Kidney epithelial cell (primary cell): ENCODE measurements around the gene LGR6. TPM values are rescaled to one million over a fixed set of nuclear protein-coding genes. Genes with fewer than 3 reads are reported as not detected.
"Not testable (repeated sequence)": the region's sequence is repeated elsewhere in the genome, so short reads cannot be mapped to it uniquely, and the experiment has no call there.

Experiments
- DNase-seq: peaks from one replicate; pipeline ENCODE4 v3.0.0-alpha.2; 2010; ENCODE audit warnings: low read depth
- H3K27me3 ChIP-seq: 2 replicates; pipeline ENCODE4 v1.6.0; 2011; ENCODE audit warnings: low read length; ENCODE audit not compliant: control insufficient read depth, insufficient read depth
- H3K36me3 ChIP-seq: 2 replicates; pipeline ENCODE4 v1.5.1; 2011; ENCODE audit warnings: low read length; ENCODE audit not compliant: control insufficient read depth, insufficient read depth
- H3K4me3 ChIP-seq: 2 replicates; pipeline ENCODE4 v1.5.1; 2011; ENCODE audit warnings: low read depth, mild to moderate bottlenecking, control low read depth, low read length
- total RNA-seq: library from RNA; depleted of rRNA; stranded (reverse); fragments of >200 nt; gene quantifications from 2 replicates; pipeline ENCODE4 v1.2.3, GENCODE V29; 2015
- TF ChIP-seq, protein P1 (sequence below): IDR thresholded peaks from 2 replicates; pipeline ENCODE4 v1.5.1; 2011; ENCODE audit warnings: mild to moderate bottlenecking, moderate library complexity, low read length, control low read depth, inconsistent platforms; ENCODE audit not compliant: insufficient read depth, poor library complexity, severe bottlenecking

Gene LGR6
- total RNA-seq, 1 donor from 2014 or later: 0.08 TPM

DNA sequence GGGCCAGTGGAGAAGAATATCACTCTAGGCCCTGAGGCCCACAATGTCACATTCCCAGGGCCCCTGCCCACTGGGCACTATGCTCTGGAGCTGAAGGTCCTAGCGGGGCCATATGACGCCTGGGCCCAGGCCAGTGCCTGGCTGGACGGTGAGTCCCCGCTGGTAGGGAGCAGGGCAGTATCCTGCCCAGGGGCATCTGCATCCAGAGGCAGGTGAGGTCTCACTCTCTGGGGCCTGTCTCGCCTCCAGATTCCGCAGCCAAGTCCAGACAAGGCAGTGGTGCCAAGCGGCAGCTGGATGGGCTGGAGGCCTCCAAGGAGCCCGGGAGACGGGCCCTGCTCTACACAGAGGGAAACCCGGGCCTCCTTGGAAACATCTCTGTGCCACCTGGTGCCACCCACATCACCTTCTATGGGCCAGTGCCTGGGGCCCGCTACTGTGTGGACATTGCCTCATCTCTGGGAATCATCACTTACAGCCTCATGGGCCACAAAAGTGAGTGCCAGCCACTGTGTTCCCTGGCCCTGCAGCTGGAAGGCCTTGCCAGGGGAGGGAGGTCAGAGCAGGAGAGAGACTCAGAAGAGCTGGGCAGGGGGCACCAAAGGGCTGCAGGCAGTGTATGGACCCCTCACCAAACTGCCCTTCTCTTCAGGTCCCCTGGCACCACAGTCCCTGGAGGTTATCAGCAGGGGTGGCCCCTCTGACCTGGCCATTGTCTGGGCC is 22.1 kb upstream of the LGR6 start:
- Histone ChIP-seq H3K4me3 (no peak overlapping the region), H3K36me3 (no peaks in the 10 kb centered on the region), H3K27me3 (peaks cover 6% of the 10 kb centered on the region)
- TF ChIP-seq, protein P1, sequence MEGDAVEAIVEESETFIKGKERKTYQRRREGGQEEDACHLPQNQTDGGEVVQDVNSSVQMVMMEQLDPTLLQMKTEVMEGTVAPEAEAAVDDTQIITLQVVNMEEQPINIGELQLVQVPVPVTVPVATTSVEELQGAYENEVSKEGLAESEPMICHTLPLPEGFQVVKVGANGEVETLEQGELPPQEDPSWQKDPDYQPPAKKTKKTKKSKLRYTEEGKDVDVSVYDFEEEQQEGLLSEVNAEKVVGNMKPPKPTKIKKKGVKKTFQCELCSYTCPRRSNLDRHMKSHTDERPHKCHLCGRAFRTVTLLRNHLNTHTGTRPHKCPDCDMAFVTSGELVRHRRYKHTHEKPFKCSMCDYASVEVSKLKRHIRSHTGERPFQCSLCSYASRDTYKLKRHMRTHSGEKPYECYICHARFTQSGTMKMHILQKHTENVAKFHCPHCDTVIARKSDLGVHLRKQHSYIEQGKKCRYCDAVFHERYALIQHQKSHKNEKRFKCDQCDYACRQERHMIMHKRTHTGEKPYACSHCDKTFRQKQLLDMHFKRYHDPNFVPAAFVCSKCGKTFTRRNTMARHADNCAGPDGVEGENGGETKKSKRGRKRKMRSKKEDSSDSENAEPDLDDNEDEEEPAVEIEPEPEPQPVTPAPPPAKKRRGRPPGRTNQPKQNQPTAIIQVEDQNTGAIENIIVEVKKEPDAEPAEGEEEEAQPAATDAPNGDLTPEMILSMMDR: no peak
- DNase-seq: no peak

- DNase-seq: no peak
- Histone ChIP-seq H3K27me3 (peaks cover 6% of the 10 kb centered on the region), H3K36me3 (no peaks in the 10 kb centered on the region), H3K4me3 (no peak overlapping the region)
- TF ChIP-seq, protein P1: no peak
Observed at GRCh38 chr1:202172015-202172355, 21.6 kb upstream of the LGR6 start.

- Histone ChIP-seq H3K4me3 (no peak overlapping the region), H3K27me3 (peaks cover 6% of the 10 kb centered on the region), H3K36me3 (no peaks in the 10 kb centered on the region)
- DNase-seq: no peak
- TF ChIP-seq, protein P1: no peak
Observed at GRCh38 chr1:202173993-202174392, 19.6 kb upstream of the LGR6 start.

DNA sequence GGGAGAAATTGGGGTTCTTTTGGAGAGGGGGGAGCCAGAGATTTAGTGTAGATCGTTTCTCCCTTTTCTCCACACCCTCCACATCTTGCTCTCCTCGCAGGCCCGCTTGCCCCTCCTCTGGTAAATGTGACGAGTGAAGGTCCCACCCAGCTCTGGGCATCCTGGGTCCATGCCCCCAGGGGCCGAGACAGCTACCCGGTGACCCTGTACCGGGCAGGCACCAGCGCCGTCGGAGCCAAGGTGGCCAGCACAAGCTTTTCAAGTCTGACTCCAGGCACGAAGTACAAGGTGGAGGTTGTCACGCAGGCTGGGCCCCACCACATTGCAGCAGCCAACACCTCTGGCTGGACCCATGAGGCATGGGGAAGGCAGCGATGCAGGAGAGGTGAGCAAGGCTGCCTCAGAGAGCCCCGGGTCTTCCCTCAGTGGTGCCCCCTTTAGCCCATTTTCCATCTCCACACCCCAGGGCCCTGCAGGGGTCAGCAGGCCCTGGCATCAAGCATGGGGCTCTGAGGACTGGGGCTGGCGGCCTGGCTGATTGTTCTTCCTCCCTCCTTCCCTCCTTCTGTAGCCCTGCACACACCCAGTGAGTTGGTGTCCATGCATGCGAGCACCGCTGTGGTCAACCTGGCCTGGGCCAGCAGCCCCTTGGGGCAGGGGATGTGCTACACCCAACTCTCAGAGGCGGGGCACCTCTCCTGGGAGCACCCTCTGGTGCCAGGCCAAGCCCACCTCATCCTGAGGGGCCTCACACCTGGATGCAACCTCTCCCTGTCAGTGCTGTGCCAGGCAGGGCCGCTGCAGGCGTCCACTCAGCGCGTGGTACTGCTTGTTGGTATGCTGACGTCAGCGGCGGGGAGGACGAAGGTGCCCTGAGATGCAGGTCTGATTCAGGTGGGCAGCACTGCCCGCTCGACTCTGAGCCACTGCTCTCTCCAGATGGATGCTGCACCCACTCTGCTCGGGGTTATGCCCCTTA is 16.4 kb upstream of the LGR6 start:
- TF ChIP-seq, protein P1: no peak
- Histone ChIP-seq H3K36me3 (no peaks in the 10 kb centered on the region), H3K27me3 (peaks cover 15% of the 10 kb centered on the region), H3K4me3 (no peak overlapping the region)
- no peak for DNase-seq

DNA sequence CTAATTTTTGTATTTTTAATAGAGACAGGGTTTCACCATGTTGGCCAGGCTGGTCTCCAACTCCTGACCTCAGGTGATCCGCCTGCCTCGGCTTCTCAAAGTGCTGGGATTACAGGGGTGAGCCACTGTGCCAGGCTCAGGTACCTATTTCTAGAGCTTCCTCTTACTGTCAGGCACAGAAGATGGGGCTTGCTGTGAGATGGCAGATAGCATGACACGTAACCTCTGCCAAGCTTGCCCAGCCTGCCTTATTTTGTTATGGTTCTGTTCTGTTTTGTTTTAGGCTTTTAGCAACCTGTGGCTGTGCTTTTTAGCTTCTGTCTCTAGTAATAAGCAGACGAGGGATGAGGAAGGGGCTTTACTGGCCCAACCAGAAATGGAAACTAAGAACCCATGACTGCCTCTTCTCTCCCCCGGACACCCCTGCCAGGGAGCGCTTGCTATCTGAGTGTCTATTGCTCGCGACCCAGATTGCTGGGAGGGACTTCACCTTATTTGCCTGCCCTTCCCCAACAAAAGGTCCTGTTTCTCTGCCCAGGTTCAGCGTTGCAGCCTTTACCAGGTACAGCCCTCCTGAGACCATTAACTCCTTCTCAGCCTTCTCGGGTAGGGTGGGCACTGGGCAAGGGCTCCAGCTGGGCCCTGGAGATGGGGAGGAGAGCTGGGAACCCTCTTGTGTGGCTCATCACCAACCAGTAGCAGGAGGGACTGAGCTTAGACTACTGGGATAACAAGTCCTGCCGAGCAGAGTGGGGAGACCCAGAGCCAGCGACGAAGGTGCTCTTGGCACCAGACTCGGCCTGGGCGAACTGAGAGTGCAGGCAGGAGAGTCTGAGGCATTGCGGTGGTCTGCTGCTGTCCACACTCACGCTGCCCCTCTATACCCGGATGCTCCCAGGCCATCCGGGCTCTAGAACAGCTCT is 13.5 kb upstream of the LGR6 start:
- TF ChIP-seq, protein P1: no peak
- Histone ChIP-seq H3K36me3 (no peaks in the 10 kb centered on the region), H3K4me3 (no peak overlapping the region), H3K27me3 (peaks cover 27% of the 10 kb centered on the region)
- no peak for DNase-seq

GRCh38 chr1:202180751-202181139 is 12.9 kb upstream of the LGR6 start:
- peaks cover 32% of the 10 kb centered on the region for H3K27me3 ChIP-seq
- H3K36me3 ChIP-seq, DNase-seq, H3K4me3 ChIP-seq: not testable (repeated sequence)
